Skeletal muscle satellite cell (primary cell): Measurements from ENCODE around the gene PKP3.
"Not testable (repeated sequence)": the region's sequence is repeated elsewhere in the genome, so short reads cannot be mapped to it uniquely, and the experiment has no call there.

ENCODE experiments used
- H3K27me3 ChIP-seq: 2 replicates; pipeline ENCODE4 v1.7.0; 2013; ENCODE audit warnings: low read length; ENCODE audit not compliant: control insufficient read depth, insufficient read depth
- H3K36me3 ChIP-seq: 2 replicates; pipeline ENCODE4 v1.7.0; 2013; ENCODE audit warnings: mild to moderate bottlenecking, control low read depth, low read length; ENCODE audit not compliant: insufficient read depth
- H3K4me1 ChIP-seq: 2 replicates; pipeline ENCODE4 v1.7.0; 2013; ENCODE audit warnings: low read length; ENCODE audit not compliant: control insufficient read depth, insufficient read depth
- H3K4me2 ChIP-seq: 2 replicates; pipeline ENCODE4 v1.7.0; 2013; ENCODE audit warnings: mild to moderate bottlenecking, low read length
- H3K4me3 ChIP-seq: 2 replicates; pipeline ENCODE4 v1.7.0; 2013; ENCODE audit warnings: low read length
- H3K9ac ChIP-seq: 2 replicates; pipeline ENCODE4 v1.7.0; 2013; ENCODE audit warnings: mild to moderate bottlenecking, low read depth, low read length, moderate library complexity
- H3K9me3 ChIP-seq: replicated peaks from 2 replicates; pipeline ENCODE4 v1.7.0; 2013; ENCODE audit warnings: mild to moderate bottlenecking, control low read depth, low read length

Gene PKP3

DNA sequence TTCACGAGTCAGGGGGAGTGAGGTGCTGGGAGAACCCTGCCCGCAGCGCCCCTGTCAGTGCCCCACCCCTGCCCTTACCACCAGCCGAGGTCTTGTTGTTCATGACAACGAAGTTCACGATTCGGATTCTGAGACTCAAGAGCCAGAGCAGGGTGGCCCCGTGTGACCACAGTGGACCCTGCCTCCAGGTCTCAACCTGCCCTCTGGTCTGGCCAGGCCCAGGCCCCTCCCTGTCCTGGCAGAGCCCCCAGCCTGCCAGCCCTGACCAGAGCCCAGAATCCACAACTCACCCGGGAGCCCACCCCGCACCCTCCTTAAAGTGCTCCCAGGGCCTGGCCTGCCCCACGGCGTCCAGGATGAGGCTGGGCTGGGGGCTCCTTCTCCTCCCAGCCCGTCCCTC, 37.9 kb downstream of the PKP3 start:
- Histone ChIP-seq H3K4me2 (no peak overlapping the region), H3K9me3 (no peaks in the 10 kb centered on the region), H3K4me3 (no peak overlapping the region), H3K4me1 (no peaks in the 10 kb centered on the region), H3K36me3 (no peaks in the 10 kb centered on the region), H3K27me3 (peaks cover 3% of the 10 kb centered on the region), H3K9ac (no peak overlapping the region)

DNA sequence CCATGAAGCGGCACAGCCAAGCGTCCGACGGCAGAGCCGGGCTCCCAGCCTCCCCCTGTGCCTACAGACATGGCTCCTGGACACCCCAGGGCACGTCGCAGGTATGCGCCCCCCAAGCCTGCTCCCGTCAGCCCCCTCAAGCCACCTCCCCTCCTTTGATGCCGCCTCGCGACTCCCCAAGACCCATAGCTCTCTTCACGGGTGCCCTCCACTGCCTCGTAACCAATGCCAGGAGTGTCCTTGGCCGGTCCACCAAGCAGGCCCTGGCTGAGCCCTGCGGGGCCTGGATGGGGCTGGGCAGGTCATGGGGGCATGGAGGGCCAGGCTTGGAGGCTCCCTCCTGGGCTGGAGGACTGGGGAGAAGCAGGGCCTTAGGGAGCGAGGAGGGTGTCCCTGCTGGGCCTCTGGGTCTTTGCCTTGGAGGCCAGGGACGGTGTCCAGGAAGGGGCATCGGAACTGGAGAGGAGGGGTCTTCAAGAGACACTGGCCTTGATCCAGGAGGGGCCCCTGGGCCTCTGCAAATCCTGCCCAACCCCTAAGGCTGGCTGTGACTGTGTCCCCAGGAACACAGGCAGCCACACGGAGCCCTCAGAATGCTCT, 38.6 kb downstream of the PKP3 start:
- peaks cover 3% of the 10 kb centered on the region for H3K27me3 ChIP-seq
- H3K4me2 ChIP-seq: no peak overlapping the region
- H3K9me3 ChIP-seq: no peaks in the 10 kb centered on the region
- H3K4me1 ChIP-seq: no peaks in the 10 kb centered on the region
- H3K36me3 ChIP-seq: no peaks in the 10 kb centered on the region
- H3K9ac ChIP-seq: no peak overlapping the region
- H3K4me3 ChIP-seq: no peak overlapping the region

DNA sequence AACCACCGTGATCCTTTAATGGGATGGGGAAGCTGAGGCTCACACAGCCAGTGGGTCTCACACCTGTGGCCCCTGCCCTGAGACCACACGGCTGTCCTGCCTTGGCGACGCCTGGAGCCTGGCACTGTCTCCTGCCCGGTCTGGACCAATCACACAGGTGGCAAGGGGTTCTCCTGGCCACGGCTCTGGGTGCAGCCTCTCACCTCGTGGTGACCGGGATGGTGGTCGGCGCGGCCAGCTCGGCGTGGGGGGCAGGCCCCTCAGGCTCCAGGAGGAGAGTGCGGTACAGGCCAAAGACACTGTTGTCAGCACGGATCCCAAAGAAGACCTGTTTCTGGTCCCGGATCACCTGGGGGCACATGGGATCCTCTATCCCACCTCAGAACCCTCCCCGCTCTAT, 39.1 kb downstream of the PKP3 start:
- Histone ChIP-seq H3K36me3 (no peaks in the 10 kb centered on the region), H3K4me2 (no peak overlapping the region), H3K9me3 (no peaks in the 10 kb centered on the region), H3K9ac (no peak overlapping the region), H3K4me1 (no peaks in the 10 kb centered on the region), H3K4me3 (no peak overlapping the region), H3K27me3 (peaks cover 3% of the 10 kb centered on the region)

DNA sequence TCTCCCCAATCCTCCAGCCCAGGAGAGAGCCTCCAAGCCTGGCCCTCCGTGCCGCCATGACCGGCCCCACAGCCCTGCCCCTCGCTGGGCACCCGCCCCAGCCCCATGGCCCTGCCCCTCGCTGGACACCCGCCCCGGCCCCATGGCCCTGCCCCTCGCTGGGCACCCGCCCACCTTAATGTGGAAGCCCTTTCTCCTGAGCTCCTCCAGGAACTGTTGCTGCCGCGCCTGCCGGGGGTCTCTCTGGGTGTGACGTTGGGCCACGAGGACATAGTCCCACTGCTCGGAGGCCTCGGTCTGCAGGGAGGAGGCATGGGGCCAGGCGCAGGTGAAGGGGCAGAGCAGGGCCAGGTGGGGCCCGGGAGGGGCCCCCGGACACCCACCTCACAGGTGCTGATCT, 39.6 kb downstream of the PKP3 start:
- peaks cover 3% of the 10 kb centered on the region for H3K27me3 ChIP-seq
- H3K9ac ChIP-seq: no peak overlapping the region
- H3K4me1 ChIP-seq: no peaks in the 10 kb centered on the region
- H3K4me2 ChIP-seq: no peak overlapping the region
- H3K9me3 ChIP-seq: no peaks in the 10 kb centered on the region
- no peak overlapping the region for H3K4me3 ChIP-seq
- no peaks in the 10 kb centered on the region for H3K36me3 ChIP-seq

DNA sequence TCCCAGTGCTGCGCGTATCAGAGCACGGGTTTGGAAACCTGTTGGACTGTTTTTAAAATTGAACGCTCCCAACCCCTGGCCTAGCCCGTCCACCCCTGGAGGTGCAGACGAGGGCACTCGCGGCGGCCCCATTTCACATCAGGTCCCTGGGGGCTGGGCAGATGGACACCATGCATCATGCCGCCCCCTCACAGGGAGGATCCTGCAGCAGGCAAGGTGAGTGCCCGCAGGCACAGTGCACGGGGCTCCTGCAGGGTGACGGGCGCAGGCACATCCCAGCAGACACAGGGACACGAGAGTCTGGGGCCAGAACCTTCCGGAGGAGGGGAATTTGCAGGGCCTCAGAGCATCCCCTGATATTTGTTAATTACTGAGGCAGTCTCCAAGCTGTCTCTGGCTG, 40.5 kb downstream of the PKP3 start:
- no peak overlapping the region for H3K9ac ChIP-seq
- no peak overlapping the region for H3K4me3 ChIP-seq
- H3K4me2 ChIP-seq: no peak overlapping the region
- no peaks in the 10 kb centered on the region for H3K9me3 ChIP-seq
- H3K36me3 ChIP-seq: no peaks in the 10 kb centered on the region
- no peaks in the 10 kb centered on the region for H3K4me1 ChIP-seq
- peaks cover 3% of the 10 kb centered on the region for H3K27me3 ChIP-seq

DNA sequence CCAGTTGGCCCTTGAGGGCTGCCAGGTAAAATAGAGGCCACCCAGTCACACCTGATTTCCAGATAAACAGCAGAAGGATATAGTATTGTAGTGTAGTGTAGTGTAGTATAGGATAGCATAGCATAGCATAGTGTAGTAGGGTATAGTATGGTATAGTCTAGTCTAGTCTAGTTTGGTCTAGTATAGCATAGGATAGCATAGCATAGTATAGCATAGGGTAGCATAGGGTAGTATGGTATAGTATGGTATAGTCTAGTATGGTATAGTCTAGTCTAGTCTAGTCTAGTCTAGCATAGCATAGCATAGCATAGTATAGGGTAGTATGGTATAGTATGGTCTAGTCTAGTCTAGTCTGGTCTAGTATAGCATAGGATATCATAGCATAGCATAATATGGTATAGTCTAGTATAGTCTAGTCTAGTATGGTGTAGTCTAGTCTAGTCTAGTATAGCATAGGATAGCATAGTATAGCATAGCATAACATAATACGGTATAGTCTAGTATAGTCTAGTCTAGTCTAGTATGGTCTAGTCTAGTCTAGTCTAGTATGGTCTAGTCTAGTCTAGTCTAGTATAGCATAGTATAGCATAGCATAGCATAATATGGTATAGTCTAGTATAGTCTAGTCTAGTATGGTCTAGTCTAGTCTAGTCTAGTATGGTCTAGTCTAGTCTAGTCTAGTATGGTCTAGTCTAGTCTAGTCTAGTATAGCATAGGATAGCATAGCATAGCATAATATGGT, 41.2 kb downstream of the PKP3 start:
- not testable (repeated sequence) for H3K36me3 ChIP-seq, H3K4me2 ChIP-seq, H3K27me3 ChIP-seq, H3K9me3 ChIP-seq, H3K4me3 ChIP-seq, H3K9ac ChIP-seq, H3K4me1 ChIP-seq

DNA sequence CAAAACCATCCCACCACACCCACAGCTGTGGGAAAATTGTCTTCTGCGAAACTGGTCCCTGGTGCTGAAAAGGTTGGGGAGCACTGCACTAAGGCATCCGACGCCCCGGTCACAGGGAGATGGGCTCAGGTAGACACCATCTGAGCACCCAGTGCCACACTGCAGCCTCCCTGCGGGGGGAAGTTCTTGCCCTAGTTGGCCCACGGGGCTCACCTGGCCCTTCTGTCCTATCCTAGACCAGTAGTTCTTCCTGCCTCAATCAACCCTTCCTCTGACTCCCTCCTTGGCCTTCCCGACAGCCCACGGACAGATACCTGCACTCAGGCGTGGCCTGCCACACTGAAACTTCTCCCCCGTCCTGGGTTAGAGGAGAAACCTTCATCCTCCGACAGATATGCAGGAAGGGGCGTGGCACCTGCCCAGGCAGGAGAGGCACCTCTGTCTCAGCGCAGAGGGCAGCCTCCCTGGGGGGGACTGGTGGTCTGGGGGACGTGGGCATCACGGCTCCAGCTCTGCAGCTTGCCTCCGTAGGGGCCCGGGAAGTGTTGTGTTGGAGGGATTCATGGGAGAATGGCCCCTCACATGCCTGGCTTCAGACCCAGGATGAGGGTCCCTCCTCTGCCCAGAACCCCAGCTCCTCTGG, 43.3 kb downstream of the PKP3 start:
- H3K9me3 ChIP-seq: no peaks in the 10 kb centered on the region
- no peak overlapping the region for H3K4me2 ChIP-seq
- H3K9ac ChIP-seq: no peak overlapping the region
- H3K4me3 ChIP-seq: no peak overlapping the region
- peaks cover 21% of the 10 kb centered on the region for H3K27me3 ChIP-seq
- no peaks in the 10 kb centered on the region for H3K4me1 ChIP-seq
- no peaks in the 10 kb centered on the region for H3K36me3 ChIP-seq

DNA sequence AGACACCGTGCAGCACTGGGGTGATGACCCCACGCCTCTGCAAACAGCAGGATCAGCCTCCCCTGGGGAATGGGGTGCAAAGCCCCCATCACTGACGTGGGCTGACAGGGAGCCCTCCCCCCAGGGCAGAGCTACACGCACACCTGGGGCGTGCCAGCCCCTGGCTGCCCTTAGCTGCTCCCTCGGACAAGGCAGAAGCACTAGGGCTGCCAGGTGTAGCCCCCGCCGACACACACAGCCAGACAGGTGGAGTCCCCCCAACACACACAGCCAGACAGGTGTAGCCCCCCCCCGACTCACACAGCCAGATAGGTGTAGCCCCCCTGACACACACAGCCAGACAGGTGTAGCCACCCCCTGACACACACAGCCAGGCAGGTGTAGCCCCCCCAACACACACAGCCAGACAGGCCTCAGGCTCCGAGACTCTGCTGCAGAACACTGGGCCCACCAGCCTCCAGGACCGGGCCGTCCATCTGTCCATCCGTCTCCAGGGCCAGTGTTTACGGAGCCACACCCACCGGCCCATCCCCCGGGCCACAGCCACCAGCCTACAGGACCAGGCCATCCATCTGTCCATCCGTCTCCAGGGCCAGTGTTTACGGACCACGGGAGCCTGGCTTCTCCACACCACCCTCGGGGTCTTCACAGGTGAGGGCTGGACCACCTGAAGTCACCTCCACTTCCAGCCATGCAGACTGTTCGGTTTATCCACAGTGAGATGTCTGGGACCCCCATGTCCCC, 44.3 kb downstream of the PKP3 start:
- Histone ChIP-seq H3K4me1 (no peaks in the 10 kb centered on the region), H3K4me3 (no peak overlapping the region), H3K4me2 (no peak overlapping the region), H3K27me3 (peaks cover 18% of the 10 kb centered on the region), H3K36me3 (no peaks in the 10 kb centered on the region), H3K9me3 (no peaks in the 10 kb centered on the region), H3K9ac (no peak overlapping the region)

DNA sequence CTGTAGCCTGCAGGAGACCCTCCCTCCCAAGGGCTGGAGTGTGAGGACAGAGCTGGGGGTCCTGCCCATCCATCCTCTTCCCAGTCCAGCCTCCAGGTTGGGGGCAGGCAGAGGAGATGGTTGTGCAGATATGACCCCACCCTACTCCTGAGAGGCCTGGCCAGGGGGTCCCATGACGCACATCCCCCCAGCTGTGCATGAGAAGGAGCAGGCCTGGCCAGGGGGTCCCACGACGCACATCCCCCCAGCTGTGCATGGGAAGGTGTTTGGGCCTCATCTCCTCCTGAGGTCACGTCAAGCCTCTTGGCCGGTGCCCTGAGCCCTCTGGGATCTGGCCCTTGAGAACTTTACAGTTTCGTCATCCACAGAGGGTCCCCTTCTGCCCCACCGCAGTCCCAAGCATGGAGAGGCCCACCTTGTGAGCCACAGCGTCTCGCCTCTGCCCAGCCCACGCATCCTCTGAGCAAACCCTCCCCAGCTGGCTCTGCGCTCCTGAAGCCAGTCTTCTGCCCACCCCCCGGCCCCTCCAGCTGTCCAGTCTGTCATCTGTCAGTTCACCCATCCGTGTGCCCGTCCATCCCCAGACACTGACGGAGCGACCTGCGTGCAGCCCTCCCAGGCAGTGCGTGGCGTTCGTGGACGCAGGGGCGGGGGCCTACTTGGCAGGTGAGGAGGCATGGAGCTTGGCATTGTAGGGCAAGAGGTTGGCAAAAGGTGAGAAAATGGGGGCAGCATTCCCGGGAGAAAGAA, 45.5 kb downstream of the PKP3 start:
- Histone ChIP-seq H3K9ac (no peak overlapping the region), H3K4me2 (no peak overlapping the region), H3K27me3 (peaks cover 24% of the 10 kb centered on the region), H3K4me3 (no peak overlapping the region), H3K36me3 (no peaks in the 10 kb centered on the region), H3K9me3 (no peaks in the 10 kb centered on the region), H3K4me1 (peaks cover 6% of the 10 kb centered on the region)

DNA sequence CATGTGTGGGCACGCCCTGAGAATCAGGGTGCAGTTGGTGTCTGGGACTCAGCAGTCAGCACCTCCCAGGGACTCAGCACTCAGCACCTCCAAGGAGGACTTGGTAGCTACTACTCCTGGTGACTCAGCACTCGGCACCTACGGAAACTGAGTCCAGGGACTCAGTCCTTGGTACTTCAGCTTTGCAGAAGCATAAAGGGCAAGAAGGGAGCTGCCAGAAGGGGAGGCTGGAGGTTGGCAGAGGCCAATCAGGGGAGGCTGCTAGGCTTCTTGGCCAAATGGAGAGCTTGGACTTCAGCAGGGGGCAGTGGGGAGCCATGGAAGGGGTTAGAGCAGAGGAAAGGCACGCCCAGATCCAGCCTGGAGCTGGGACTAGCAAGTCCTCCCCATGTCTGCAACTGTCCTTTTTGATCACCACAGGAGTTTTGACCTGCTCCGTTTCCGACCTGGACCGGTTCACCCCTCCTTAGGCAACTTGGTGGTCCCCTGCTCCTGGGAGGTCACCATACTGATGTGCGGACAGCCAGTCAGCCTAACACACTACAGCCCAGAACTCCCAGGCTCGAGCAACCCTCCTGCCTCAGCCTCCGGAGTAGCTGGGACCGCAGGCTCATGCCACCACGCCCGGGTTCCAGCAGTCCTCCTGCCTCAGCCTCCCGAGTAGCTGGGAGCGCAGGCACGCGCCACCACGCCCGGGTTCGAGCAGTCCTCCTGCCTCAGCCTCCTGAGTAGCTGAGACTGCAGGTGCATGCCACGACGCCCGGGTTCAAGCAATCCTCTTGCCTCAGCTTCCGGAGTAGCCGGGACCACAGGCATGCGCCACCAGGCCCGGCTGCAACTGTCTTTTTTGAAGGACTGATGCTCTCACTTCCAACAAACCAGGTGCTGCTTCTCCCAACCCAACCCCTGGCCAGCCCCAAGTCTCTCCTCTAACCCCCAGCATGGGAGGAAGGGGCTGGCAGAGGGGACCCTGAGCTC, 46.3 kb downstream of the PKP3 start:
- H3K9ac ChIP-seq: no peak overlapping the region

More for the DNA sequence above, 46.3 kb downstream of the PKP3 start:
- Histone ChIP-seq H3K4me1 (peaks cover 8% of the 10 kb centered on the region), H3K27me3 (peaks cover 24% of the 10 kb centered on the region), H3K4me3 (no peak overlapping the region), H3K4me2 (no peak overlapping the region), H3K36me3 (no peaks in the 10 kb centered on the region), H3K9me3 (no peaks in the 10 kb centered on the region)
